Testis (tissue), 2 donors: Measurements from ENCODE around the gene SOS2.

ENCODE experiments used
- POLR2A ChIP-seq: fragments of 450-650 bp; IDR thresholded peaks from one replicate; pipeline ENCODE4 v1.6.1; 2017; ENCODE audit warnings: antibody characterized with exemption, mild to moderate bottlenecking, moderate library complexity
- TF ChIP-seq, protein P1 (sequence below), 3 experiments: fragments of 450-650 bp in 2 of 3; fragments of 200-600 bp in 1 of 3; sonication (generic) in 1 of 3; IDR thresholded peaks; one replicate each; pipeline ENCODE4 v1.5.1; 2016 to 2019; ENCODE audit warnings: antibody characterized with exemption in 3 of 3, mild to moderate bottlenecking in 2 of 3, moderate library complexity in 1 of 3

DNA sequence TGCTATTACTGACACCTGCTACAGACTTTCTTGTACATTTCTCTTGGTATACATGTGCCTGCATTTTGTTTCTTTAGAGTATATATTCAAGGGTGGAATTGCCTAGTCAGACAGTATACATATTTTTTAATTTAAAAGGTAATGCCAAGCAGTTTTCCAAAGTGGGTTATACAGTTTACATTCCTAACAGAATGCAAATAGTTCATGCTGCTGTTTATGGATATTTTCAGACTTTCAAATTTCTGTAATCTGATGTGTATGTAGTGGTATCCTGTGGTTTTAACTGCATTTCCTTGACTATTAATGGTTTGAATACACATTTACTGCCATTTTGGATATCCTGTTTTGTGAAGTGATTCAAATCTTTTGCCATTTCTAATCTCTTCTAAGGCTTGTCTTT is 59.5 kb downstream of the SOS2 start:
- TF ChIP-seq POLR2A, result no peak
- TF ChIP-seq, protein P1, sequence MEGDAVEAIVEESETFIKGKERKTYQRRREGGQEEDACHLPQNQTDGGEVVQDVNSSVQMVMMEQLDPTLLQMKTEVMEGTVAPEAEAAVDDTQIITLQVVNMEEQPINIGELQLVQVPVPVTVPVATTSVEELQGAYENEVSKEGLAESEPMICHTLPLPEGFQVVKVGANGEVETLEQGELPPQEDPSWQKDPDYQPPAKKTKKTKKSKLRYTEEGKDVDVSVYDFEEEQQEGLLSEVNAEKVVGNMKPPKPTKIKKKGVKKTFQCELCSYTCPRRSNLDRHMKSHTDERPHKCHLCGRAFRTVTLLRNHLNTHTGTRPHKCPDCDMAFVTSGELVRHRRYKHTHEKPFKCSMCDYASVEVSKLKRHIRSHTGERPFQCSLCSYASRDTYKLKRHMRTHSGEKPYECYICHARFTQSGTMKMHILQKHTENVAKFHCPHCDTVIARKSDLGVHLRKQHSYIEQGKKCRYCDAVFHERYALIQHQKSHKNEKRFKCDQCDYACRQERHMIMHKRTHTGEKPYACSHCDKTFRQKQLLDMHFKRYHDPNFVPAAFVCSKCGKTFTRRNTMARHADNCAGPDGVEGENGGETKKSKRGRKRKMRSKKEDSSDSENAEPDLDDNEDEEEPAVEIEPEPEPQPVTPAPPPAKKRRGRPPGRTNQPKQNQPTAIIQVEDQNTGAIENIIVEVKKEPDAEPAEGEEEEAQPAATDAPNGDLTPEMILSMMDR (IDR thresholded peaks at IDR 0.05), result no peak
